Neural crest cell (in vitro differentiated cells): Measurements from ENCODE around the gene SBK3. TPM values are rescaled to one million over a fixed set of nuclear protein-coding genes. Genes with fewer than 3 reads are reported as not detected.
A peak's percentile ranks its signal among the peaks of the same experiment; 100 is the strongest.

Source experiments
- DNase-seq: peaks from one replicate; pipeline ENCODE4 v3.0.0; 2021; ENCODE audit warnings: low read depth, mixed read lengths, low spot score
- H3K27ac Mint-ChIP-seq: one replicate; pipeline ENCODE4 v1.8.0; 2021; ENCODE audit warnings: mild to moderate bottlenecking, mixed read lengths; ENCODE audit not compliant: unreplicated experiment
- H3K27me3 Mint-ChIP-seq: 2 replicates; pipeline ENCODE4 v1.8.0; 2021; ENCODE audit warnings: low read depth, mild to moderate bottlenecking, mixed read lengths
- H3K36me3 Mint-ChIP-seq: 2 replicates; pipeline ENCODE4 v1.8.0; 2021; ENCODE audit warnings: low read depth, mild to moderate bottlenecking, mixed read lengths
- H3K4me1 Mint-ChIP-seq: 2 replicates; pipeline ENCODE4 v1.8.0; 2021; ENCODE audit warnings: mixed read lengths
- H3K4me3 Mint-ChIP-seq: one replicate; pipeline ENCODE4 v1.8.0; 2021; ENCODE audit warnings: mild to moderate bottlenecking, mixed read lengths
- H3K9me3 Mint-ChIP-seq: 2 replicates; pipeline ENCODE4 v1.8.0; 2021; ENCODE audit warnings: mixed read lengths
- total RNA-seq: library from RNA; stranded (reverse); gene quantifications from 2 replicates; pipeline ENCODE4 v1.2.1, GENCODE V29; 2021
- TF ChIP-seq, protein P1 (sequence below): fragments of 200-600 bp; sonication (generic); conservative IDR thresholded peaks from 2 replicates; pipeline ENCODE4 v1.5.0; 2021; ENCODE audit warnings: antibody characterized with exemption, mild to moderate bottlenecking

Gene SBK3
- total RNA-seq, 1 donor from 2014 or later, result 0.68 TPM

DNA sequence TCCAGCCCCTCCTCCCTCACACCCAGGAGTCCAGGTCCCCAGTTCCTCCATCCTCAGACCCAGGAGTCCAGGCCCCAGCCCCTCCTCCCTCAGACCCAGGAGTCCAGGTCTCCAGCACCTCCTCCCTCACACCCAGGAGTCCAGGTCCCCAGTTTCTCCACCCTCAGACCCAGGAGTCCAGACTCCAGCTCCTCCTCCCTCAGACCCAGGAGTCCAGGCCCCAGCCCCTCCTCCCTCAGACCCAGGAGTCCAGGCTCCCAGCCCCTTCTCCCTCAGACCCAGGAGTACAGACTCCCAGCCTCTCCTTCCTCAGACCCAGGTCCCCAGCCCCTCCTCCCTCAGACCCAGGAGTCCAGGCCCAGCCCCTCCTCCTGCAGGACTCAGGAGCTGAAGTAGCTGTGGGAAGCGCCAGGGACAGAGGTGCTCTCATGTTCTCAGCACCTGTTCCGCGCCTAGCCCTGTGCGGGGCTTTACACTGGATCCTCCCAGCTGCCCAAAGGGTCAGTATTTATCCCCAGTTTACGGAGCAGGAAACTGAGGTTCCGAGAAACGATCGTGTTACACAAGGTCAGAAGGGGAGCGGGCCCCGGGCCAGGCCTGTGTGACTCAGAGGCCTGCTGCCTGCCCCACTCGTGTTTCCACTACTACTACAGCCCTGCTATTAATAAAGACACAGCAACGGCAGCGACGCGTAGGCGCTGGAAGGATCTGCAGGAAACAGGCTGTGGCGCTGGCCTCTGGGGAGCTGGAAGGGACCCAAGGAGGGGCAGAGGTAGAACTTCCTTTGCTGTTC, 1.7 kb upstream of the SBK3 start:
- TF ChIP-seq, protein P1, sequence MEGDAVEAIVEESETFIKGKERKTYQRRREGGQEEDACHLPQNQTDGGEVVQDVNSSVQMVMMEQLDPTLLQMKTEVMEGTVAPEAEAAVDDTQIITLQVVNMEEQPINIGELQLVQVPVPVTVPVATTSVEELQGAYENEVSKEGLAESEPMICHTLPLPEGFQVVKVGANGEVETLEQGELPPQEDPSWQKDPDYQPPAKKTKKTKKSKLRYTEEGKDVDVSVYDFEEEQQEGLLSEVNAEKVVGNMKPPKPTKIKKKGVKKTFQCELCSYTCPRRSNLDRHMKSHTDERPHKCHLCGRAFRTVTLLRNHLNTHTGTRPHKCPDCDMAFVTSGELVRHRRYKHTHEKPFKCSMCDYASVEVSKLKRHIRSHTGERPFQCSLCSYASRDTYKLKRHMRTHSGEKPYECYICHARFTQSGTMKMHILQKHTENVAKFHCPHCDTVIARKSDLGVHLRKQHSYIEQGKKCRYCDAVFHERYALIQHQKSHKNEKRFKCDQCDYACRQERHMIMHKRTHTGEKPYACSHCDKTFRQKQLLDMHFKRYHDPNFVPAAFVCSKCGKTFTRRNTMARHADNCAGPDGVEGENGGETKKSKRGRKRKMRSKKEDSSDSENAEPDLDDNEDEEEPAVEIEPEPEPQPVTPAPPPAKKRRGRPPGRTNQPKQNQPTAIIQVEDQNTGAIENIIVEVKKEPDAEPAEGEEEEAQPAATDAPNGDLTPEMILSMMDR, result no peak
- Mint-ChIP-seq H3K27ac (no peak overlapping the region), H3K36me3 (no peaks in the 10 kb centered on the region), H3K27me3 (peaks cover 16% of the 10 kb centered on the region), H3K4me3 (no peak overlapping the region), H3K9me3 (peaks cover 4% of the 10 kb centered on the region), H3K4me1 (peaks cover 28% of the 10 kb centered on the region)
- no peak for DNase-seq

DNA sequence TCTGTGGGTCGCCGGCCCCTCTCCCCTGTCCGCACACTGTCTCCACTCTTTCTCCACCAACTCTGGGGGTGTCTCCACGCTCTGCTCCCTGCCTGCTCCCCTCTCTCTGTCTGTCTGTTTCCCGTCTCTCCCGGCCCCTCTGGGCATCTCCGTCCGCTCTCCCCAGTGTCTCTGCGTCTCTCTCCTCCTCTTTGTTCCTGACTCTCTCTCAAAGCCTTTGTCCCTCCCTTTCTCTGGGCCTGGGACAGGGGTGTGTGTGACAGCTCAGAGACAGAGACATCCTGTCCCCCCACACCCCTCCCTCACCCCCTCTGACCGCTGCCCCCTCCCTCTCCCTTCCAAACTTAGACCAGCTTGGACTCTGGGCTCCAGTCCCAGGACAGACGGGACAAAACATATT, 668 bp upstream of the SBK3 start:
- H3K9me3 Mint-ChIP-seq, result peaks cover 4% of the 10 kb centered on the region
- DNase-seq, result no peak
- no peaks in the 10 kb centered on the region for H3K36me3 Mint-ChIP-seq
- H3K4me1 Mint-ChIP-seq, result peaks cover 25% of the 10 kb centered on the region
- peaks cover 11% of the 10 kb centered on the region for H3K27me3 Mint-ChIP-seq
- H3K4me3 Mint-ChIP-seq, result no peak overlapping the region
- TF ChIP-seq, protein P1, result no peak
- peak overlapping the region; percentile 62 for H3K27ac Mint-ChIP-seq

DNA sequence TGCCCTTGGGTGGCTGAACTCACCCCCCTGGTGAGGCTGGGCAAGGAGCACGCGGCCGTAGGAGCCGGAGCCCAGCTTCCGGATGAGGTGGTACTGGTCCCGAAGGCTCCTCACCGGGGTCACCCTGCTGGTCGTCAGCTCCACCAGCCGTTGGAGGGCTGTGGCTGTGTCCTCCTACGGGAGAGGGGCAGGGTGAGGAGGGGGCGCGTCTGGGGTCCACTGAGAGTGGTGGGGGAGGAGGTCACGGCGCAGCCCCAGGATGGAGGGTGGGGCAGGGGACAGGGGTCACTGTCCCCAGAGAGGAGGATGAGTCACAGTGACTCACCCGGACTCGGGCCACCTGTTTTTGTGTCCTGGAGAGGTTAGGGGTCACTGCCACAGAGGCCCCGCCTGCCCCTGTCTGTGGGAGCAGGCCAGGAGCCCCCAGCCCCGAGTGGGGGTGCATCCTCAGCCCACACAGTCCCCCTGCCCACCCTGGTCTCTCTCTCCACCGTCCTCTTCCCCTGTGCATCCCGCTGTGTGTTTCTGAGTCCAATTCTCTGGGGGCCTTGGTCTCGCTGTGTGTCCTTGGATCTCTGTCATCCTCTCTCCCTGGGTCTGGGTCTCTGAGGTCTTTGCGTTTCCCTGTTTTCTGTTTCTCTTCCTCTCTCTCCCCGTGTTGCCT, 435 bp downstream of the SBK3 start:
- Mint-ChIP-seq H3K36me3 (no peaks in the 10 kb centered on the region), H3K9me3 (peaks cover 4% of the 10 kb centered on the region), H3K4me3 (no peak overlapping the region), H3K27ac (peak overlapping the region; percentile 83), H3K27me3 (peaks cover 7% of the 10 kb centered on the region), H3K4me1 (peaks cover 20% of the 10 kb centered on the region)
- TF ChIP-seq, protein P1, result no peak
- no peak for DNase-seq

DNA sequence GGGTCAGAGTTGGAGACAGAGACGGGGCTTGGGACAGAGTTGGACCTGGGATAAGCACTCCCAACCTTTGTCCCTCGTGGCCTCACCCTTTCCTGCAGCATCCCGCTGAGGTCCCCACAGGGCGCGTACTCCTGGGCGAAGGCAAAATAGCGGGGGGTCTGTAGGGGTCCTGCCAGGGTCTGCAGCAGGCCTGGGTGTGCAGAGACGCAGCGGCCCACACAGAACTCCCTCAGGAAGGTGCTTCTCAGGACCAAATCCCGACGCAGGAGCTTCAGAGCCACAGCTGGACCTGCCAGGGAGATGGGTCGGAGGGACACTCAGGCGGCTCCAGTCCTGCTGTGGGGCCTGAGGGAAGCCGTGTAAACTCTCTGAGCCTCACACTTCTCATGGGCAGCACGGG, 1.3 kb downstream of the SBK3 start:
- TF ChIP-seq, protein P1, result no peak
- Mint-ChIP-seq H3K36me3 (no peaks in the 10 kb centered on the region), H3K27ac (no peak overlapping the region), H3K4me1 (peaks cover 16% of the 10 kb centered on the region), H3K4me3 (no peak overlapping the region), H3K9me3 (peaks cover 4% of the 10 kb centered on the region), H3K27me3 (peaks cover 3% of the 10 kb centered on the region)
- no peak for DNase-seq

DNA sequence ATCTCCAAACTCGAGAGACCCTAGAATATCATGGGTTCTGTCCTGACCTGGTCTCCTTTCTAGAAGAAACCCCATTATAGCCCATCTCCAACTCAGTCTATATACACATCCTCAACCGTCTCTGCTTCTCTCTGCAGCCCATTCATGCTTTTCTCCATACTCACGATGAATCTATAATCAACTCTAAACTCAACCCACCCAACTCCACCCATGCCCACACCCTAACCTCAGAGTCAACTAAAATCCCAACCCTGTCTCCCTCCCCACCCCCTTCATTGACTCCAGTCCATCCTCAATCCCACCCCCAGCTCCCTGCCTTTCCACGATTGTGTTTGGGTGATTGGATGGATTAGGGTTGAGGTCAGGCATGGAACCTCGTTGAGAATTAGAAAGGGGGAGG, 1.8 kb downstream of the SBK3 start:
- DNase-seq, result no peak
- Mint-ChIP-seq H3K36me3 (no peaks in the 10 kb centered on the region), H3K4me1 (peaks cover 16% of the 10 kb centered on the region), H3K27ac (no peak overlapping the region), H3K27me3 (peaks cover 3% of the 10 kb centered on the region), H3K4me3 (no peak overlapping the region), H3K9me3 (peaks cover 4% of the 10 kb centered on the region)
- TF ChIP-seq, protein P1, result no peak
